Neural crest cell (in vitro differentiated cells): Measurements from ENCODE around the gene RAMP1. TPM values are rescaled to one million over a fixed set of nuclear protein-coding genes. Genes with fewer than 3 reads are reported as not detected.

Source experiments
- DNase-seq: peaks from one replicate; pipeline ENCODE4 v3.0.0; 2021; ENCODE audit warnings: low read depth, mixed read lengths, low spot score
- H3K27ac Mint-ChIP-seq: one replicate; pipeline ENCODE4 v1.8.0; 2021; ENCODE audit warnings: mild to moderate bottlenecking, mixed read lengths; ENCODE audit not compliant: unreplicated experiment
- H3K27me3 Mint-ChIP-seq: 2 replicates; pipeline ENCODE4 v1.8.0; 2021; ENCODE audit warnings: low read depth, mild to moderate bottlenecking, mixed read lengths
- H3K36me3 Mint-ChIP-seq: 2 replicates; pipeline ENCODE4 v1.8.0; 2021; ENCODE audit warnings: low read depth, mild to moderate bottlenecking, mixed read lengths
- H3K4me1 Mint-ChIP-seq: 2 replicates; pipeline ENCODE4 v1.8.0; 2021; ENCODE audit warnings: mixed read lengths
- H3K4me3 Mint-ChIP-seq: one replicate; pipeline ENCODE4 v1.8.0; 2021; ENCODE audit warnings: mild to moderate bottlenecking, mixed read lengths
- H3K9me3 Mint-ChIP-seq: 2 replicates; pipeline ENCODE4 v1.8.0; 2021; ENCODE audit warnings: mixed read lengths
- total RNA-seq: library from RNA; stranded (reverse); gene quantifications from 2 replicates; pipeline ENCODE4 v1.2.1, GENCODE V29; 2021
- TF ChIP-seq, protein P1 (sequence below): fragments of 200-600 bp; sonication (generic); conservative IDR thresholded peaks from 2 replicates; pipeline ENCODE4 v1.5.0; 2021; ENCODE audit warnings: antibody characterized with exemption, mild to moderate bottlenecking

The RAMP1 gene
- total RNA-seq, 1 donor from 2014 or later = 0.58 TPM

DNA sequence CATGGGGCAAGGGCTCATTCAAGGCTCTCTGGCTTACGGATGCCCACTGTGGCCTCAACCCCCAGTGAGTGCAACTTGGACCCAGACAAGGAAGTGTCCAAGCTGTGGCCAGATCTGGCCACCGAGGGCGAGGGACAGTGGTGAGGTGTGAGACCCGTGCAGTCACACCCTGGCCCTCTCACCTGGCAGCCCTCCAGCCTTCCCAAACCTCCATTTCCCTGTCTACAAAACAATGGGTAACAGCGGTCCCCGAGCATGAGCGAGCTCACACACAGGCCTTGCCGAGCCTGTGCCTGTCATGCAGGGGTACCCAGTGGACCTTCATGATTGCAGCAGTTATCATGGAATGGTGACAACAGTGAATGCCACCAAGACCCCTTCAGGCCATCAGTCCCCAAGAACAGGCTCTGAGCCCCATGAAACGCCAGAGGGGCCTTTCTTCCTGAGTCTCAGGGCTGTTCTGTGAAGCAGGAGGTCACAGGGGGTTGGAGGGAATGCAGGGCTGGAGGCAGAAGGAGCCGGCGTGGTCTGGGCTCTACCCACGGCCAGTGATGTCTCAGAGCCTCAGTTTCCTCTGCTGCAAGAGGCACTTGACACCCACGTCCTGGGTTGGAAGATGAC, 49.8 kb downstream of the RAMP1 start:
- TF ChIP-seq, protein P1, sequence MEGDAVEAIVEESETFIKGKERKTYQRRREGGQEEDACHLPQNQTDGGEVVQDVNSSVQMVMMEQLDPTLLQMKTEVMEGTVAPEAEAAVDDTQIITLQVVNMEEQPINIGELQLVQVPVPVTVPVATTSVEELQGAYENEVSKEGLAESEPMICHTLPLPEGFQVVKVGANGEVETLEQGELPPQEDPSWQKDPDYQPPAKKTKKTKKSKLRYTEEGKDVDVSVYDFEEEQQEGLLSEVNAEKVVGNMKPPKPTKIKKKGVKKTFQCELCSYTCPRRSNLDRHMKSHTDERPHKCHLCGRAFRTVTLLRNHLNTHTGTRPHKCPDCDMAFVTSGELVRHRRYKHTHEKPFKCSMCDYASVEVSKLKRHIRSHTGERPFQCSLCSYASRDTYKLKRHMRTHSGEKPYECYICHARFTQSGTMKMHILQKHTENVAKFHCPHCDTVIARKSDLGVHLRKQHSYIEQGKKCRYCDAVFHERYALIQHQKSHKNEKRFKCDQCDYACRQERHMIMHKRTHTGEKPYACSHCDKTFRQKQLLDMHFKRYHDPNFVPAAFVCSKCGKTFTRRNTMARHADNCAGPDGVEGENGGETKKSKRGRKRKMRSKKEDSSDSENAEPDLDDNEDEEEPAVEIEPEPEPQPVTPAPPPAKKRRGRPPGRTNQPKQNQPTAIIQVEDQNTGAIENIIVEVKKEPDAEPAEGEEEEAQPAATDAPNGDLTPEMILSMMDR = no peak
- no peaks in the 10 kb centered on the region for H3K4me1 Mint-ChIP-seq
- H3K4me3 Mint-ChIP-seq = no peak overlapping the region
- H3K36me3 Mint-ChIP-seq = peaks cover 3% of the 10 kb centered on the region
- DNase-seq = no peak
- H3K27me3 Mint-ChIP-seq = no peaks in the 10 kb centered on the region
- H3K27ac Mint-ChIP-seq = no peak overlapping the region
- H3K9me3 Mint-ChIP-seq = peaks cover 14% of the 10 kb centered on the region

DNA sequence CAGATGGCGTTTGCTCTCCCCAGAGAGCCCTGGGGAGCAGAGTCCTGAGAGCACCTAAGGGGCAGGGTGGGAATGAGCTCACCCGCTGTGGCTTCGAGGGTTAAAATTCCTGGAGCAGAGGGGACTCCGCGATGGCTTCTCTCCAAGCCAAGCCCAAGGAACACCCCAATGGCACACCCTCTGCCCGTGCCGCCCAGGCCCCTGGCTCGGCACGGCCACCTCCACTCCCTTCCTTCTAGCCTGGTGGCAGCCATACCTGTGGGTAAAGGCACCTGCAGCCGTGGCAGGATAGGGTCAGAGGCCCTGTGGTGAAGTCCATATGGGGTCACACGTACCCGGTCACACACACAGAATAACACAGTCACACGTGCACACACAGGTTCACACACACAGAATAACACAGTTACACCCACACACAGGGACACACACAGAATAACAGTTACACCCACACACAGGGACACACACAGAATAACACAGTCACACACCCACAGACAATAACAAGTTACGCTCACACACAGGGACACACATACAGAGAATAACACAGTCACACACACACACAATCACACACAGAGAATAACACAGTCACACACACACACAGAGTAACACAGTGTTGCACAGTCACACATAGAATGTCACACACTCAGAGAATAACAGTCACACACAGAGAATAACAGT, 50.5 kb downstream of the RAMP1 start:
- Mint-ChIP-seq H3K4me1 (no peaks in the 10 kb centered on the region), H3K4me3 (no peak overlapping the region), H3K9me3 (peaks cover 14% of the 10 kb centered on the region), H3K27ac (no peak overlapping the region), H3K27me3 (no peaks in the 10 kb centered on the region), H3K36me3 (peaks cover 3% of the 10 kb centered on the region)
- DNase-seq = no peak
- TF ChIP-seq, protein P1 = no peak

DNA sequence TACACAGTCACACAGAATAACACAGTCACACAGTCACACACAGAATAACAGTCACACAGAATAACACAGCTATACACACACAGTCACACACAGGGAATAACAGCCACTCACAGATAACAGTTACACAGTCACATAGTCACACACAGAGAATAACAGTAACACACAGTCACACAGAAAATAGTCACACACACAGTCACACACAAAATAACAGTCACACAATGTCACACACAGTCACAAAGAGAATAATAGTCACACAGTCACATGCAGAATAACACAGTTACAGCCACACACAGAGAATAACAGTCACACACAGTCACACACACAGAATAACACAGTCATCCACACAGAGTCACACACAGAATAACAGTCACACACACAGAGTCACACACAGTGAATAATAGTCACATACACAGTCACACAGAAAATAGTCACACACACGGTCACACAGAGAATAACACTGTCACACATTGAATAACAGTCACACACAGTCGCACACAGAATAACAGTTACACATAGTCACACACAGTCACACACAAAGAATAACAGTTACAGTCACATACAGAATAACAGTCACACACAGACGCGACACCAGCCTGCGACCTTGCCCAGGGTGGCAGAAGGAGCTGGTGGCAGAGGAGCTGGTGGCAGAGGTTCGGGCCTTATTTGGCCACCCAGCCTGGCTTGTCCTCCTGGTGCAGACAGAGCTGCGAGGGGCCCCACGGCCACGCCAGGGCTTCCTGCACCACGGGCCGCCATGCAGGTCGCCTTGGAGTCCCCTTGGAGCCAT, 51.3 kb downstream of the RAMP1 start:
- Mint-ChIP-seq H3K27ac (no peak overlapping the region), H3K4me1 (no peaks in the 10 kb centered on the region), H3K9me3 (peaks cover 14% of the 10 kb centered on the region), H3K36me3 (peaks cover 3% of the 10 kb centered on the region), H3K4me3 (no peak overlapping the region), H3K27me3 (no peaks in the 10 kb centered on the region)
- no peak for DNase-seq
- TF ChIP-seq, protein P1 = no peak

DNA sequence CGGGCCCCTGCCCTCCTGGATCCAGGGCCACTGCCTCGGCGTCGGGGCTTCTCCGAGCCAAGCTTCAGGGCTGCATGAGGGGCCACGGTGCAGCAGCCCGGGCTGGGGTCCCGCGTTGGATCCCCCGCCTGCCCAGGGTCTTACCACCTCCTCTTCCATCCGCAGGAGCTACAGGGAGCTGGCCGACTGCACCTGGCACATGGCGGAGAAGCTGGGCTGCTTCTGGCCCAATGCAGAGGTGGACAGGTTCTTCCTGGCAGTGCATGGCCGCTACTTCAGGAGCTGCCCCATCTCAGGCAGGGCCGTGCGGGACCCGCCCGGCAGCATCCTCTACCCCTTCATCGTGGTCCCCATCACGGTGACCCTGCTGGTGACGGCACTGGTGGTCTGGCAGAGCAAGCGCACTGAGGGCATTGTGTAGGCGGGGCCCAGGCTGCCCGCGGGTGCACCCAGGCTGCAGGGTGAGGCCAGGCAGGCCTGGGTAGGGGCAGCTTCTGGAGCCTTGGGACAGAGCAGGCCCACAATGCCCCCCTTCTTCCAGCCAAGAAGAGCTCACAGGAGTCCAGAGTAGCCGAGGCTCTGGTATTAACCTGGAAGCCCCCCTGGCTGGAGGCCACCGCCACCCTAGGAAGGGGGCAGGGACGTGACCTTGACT, 52.1 kb downstream of the RAMP1 start:
- peaks cover 14% of the 10 kb centered on the region for H3K9me3 Mint-ChIP-seq

More for the DNA sequence above, 52.1 kb downstream of the RAMP1 start:
- Mint-ChIP-seq H3K36me3 (peaks cover 3% of the 10 kb centered on the region), H3K27me3 (no peaks in the 10 kb centered on the region), H3K4me3 (no peak overlapping the region), H3K4me1 (no peaks in the 10 kb centered on the region), H3K27ac (no peak overlapping the region)
- TF ChIP-seq, protein P1 = no peak
- no peak for DNase-seq
